MCF 10A (cell line): ENCODE results near the gene N4BP2L2. TPM values are rescaled to one million over a fixed set of nuclear protein-coding genes. Genes with fewer than 3 reads are reported as not detected.

Source experiments
- BruUV-seq: library from RNA; stranded (reverse); fragments of 400-500 nt; replicated peaks from 2 replicates; lab custom pipeline; 2021; lab: Mats Ljungman, UMichigan
- CTCF ChIA-PET: fragments of 300-600 bp; sonication (Branson Sonifier 250); formaldehyde crosslinking; extraction: SDS; loops from one replicate; lab custom pipeline; 2021; ENCODE audit warnings: antibody characterized with exemption, inconsistent platforms; lab: Yijun Ruan, JAX
- POLR2A ChIA-PET: fragments of 300-600, 350-650 bp; sonication (Branson Sonifier 250); formaldehyde crosslinking; extraction: SDS; loops from one replicate; lab custom pipeline; 2020; ENCODE audit warnings: antibody characterized with exemption, inconsistent platforms; lab: Yijun Ruan, JAX
- DNase-seq: peaks from one replicate; pipeline ENCODE4 v3.0.0-alpha.2; 2018; ENCODE audit not compliant: unreplicated experiment
- H3K27ac Mint-ChIP-seq: one replicate; pipeline ENCODE4 v1.8.0; 2022; ENCODE audit warnings: mild to moderate bottlenecking, low read depth, mixed read lengths; ENCODE audit not compliant: unreplicated experiment
- H3K27me3 Mint-ChIP-seq: one replicate; pipeline ENCODE4 v1.8.0; 2022; ENCODE audit warnings: mixed read lengths; ENCODE audit not compliant: insufficient read depth, unreplicated experiment
- H3K36me3 Mint-ChIP-seq: one replicate; pipeline ENCODE4 v1.8.0; 2022; ENCODE audit warnings: mild to moderate bottlenecking, moderate library complexity, mixed read lengths; ENCODE audit not compliant: insufficient read depth, unreplicated experiment
- H3K4me1 Mint-ChIP-seq: one replicate; pipeline ENCODE4 v1.8.0; 2022; ENCODE audit warnings: mixed read lengths; ENCODE audit not compliant: insufficient read depth, unreplicated experiment
- H3K4me3 Mint-ChIP-seq: one replicate; pipeline ENCODE4 v1.8.0; 2022; ENCODE audit warnings: mild to moderate bottlenecking, moderate library complexity, mixed read lengths; ENCODE audit not compliant: unreplicated experiment
- H3K9me3 Mint-ChIP-seq: one replicate; pipeline ENCODE4 v1.8.0; 2022; ENCODE audit warnings: mixed read lengths; ENCODE audit not compliant: unreplicated experiment
- intact Hi-C: fragments of 100-400 bp; cut with micrococcal nuclease; formaldehyde crosslinking; loops from 2 replicates; pipeline ENCODE4 v1.14.1; 2022
- total RNA-seq: library from RNA; stranded (reverse); gene quantifications from 2 replicates; pipeline ENCODE4 v1.2.3, GENCODE V29; 2022
- TF ChIP-seq, protein P1 (sequence below): fragments of 200-600 bp; IDR thresholded peaks from one replicate; pipeline ENCODE4 v1.8.0; 2022; ENCODE audit warnings: antibody characterized with exemption, mild to moderate bottlenecking; ENCODE audit not compliant: unreplicated experiment

N4BP2L2 gene
- total RNA-seq, 1 experiment from 2014 or later = 113 TPM

DNA sequence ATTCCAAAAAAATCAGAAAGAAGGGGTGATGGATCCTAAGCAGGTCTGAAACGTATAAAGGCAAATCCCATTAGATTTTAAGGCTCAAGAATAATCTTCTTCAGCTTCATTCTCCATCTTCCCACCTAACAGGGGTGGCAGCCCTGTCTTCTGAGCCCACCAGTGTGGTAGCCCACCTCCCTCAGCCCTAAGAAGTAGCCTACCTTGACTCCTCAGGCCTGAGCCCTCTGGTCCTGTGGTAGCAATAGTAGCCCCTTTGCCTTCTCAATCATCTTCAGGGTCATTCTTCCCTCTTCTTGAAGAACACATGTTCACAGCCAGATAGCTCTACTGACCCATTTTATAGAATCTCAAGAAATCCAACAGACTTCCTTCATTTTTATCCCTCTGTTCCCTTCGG lies 33.7 kb downstream of the N4BP2L2 start:
- ChIA-PET CTCF (interaction anchor here (1.2 kb wide), 1 partner anchor 16 kb away, joined by 3 read pairs; no protein-coding TSS in a partner anchor), POLR2A (interaction anchor here (0.9 kb wide), 1 partner anchor 19 kb away, joined by 3 read pairs; no protein-coding TSS in a partner anchor)
- Mint-ChIP-seq H3K4me1 (peaks cover 1% of the 10 kb centered on the region), H3K27ac (no peak overlapping the region), H3K27me3 (no peaks in the 10 kb centered on the region), H3K4me3 (no peak overlapping the region), H3K36me3 (peaks cover 56% of the 10 kb centered on the region), H3K9me3 (no peaks in the 10 kb centered on the region)
- TF ChIP-seq, protein P1, sequence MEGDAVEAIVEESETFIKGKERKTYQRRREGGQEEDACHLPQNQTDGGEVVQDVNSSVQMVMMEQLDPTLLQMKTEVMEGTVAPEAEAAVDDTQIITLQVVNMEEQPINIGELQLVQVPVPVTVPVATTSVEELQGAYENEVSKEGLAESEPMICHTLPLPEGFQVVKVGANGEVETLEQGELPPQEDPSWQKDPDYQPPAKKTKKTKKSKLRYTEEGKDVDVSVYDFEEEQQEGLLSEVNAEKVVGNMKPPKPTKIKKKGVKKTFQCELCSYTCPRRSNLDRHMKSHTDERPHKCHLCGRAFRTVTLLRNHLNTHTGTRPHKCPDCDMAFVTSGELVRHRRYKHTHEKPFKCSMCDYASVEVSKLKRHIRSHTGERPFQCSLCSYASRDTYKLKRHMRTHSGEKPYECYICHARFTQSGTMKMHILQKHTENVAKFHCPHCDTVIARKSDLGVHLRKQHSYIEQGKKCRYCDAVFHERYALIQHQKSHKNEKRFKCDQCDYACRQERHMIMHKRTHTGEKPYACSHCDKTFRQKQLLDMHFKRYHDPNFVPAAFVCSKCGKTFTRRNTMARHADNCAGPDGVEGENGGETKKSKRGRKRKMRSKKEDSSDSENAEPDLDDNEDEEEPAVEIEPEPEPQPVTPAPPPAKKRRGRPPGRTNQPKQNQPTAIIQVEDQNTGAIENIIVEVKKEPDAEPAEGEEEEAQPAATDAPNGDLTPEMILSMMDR = no peak
- intact Hi-C loops = no loop called here
- no peak for DNase-seq
- BruUV-seq = no TSS peak

DNA sequence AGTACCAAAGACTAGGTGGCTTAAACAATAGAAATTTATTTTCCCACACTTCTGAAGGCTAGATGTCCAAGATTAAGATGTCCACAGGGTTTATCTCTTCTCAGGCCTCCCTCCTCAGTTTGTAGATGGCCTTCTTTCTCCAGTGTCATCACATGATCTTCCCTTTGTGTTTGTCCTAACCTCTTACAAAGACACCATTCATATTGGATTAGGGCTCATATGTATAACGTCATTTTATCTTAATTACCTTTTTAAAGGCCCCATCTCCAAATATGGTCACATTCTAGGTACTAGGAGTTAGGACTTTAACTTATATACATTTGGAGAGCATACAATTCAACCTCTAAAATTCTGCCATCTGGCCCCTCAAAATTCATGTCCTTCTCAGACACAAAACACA lies 34.3 kb downstream of the N4BP2L2 start:
- no TSS peak for BruUV-seq
- H3K4me3 Mint-ChIP-seq = no peak overlapping the region

DNA sequence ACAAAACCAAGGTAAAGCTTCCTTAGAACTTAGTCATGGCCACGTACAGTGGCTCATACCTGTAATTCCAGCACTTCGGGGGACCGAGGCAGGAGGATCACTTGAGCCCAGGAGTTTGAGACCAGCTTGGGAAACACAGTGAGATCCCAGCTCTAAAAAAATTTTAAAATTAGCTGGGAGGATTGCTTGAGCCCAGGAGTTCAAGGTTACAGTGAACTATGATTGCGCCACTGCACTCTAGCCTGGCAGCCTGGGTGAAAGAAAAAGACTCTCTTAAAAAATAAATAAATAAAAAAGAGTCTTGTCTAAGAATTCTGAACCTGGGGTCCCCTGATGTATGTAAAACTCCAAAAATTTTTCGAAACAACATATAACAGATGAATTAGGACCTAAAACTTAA lies 34.9 kb downstream of the N4BP2L2 start:
- no peak overlapping the region for H3K27ac Mint-ChIP-seq
- POLR2A ChIA-PET = interaction anchor here (0.6 to 1.5 kb wide), 4 partner anchors 8 to 19 kb away, joined by 3 to 7 read pairs (median 4); no protein-coding TSS in a partner anchor
- no peak overlapping the region for H3K4me3 Mint-ChIP-seq
- H3K36me3 Mint-ChIP-seq = peaks cover 45% of the 10 kb centered on the region
- TF ChIP-seq, protein P1 = no peak
- no peaks in the 10 kb centered on the region for H3K9me3 Mint-ChIP-seq
- CTCF ChIA-PET = interaction anchor here (0.7 kb wide), 1 partner anchor 11 kb away, joined by 5 read pairs; no protein-coding TSS in a partner anchor
- no peak for DNase-seq
- intact Hi-C loops = no loop called here
- H3K4me1 Mint-ChIP-seq = peaks cover 8% of the 10 kb centered on the region
- no TSS peak for BruUV-seq
- no peaks in the 10 kb centered on the region for H3K27me3 Mint-ChIP-seq

More for the DNA sequence above, 34.3 kb downstream of the N4BP2L2 start:
- H3K36me3 Mint-ChIP-seq = peaks cover 50% of the 10 kb centered on the region
- TF ChIP-seq, protein P1 = no peak
- intact Hi-C loops = no loop called here
- H3K4me1 Mint-ChIP-seq = peaks cover 7% of the 10 kb centered on the region
- no peaks in the 10 kb centered on the region for H3K27me3 Mint-ChIP-seq
- CTCF ChIA-PET = interaction anchor here (1.2 kb wide), 1 partner anchor 15 kb away, joined by 3 read pairs; no protein-coding TSS in a partner anchor
- H3K9me3 Mint-ChIP-seq = no peaks in the 10 kb centered on the region
- POLR2A ChIA-PET = interaction anchor here (0.6 to 1.5 kb wide), 2 partner anchors 9 to 18 kb away, joined by 3 to 7 read pairs; no protein-coding TSS in a partner anchor
- no peak overlapping the region for H3K27ac Mint-ChIP-seq
- no peak for DNase-seq

DNA sequence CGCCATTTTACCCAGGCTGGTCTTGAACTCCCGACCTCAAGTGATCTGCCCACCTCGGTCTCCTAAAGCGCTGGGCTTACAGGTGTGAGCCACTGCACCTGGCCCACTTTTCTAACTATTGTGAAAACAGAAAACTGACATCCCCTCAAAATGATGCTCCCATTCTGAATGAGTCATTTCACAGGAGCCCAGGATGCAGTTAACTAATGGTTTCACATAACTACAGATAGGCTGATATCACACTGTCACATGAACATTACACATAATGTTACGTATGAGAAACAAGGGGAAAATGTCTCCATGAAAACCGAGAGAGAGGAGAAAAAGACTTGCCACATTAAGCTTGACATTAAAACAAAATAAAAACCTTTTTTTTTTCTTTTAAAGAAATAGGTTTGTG lies 37.5 kb downstream of the N4BP2L2 start:
- intact Hi-C loops = no loop called here
- ChIA-PET CTCF (interaction anchor here (0.6 kb wide), 1 partner anchor 600 kb away, joined by 3 read pairs; no protein-coding TSS in a partner anchor), POLR2A (interaction anchor here (1.5 kb wide), 1 partner anchor 13 kb away, joined by 8 read pairs; no protein-coding TSS in a partner anchor)
- no peaks in the 10 kb centered on the region for H3K27me3 Mint-ChIP-seq
- H3K36me3 Mint-ChIP-seq = peaks cover 38% of the 10 kb centered on the region
- H3K9me3 Mint-ChIP-seq = no peaks in the 10 kb centered on the region
- TF ChIP-seq, protein P1 = no peak
- H3K27ac Mint-ChIP-seq = no peak overlapping the region
- no peak overlapping the region for H3K4me3 Mint-ChIP-seq
- BruUV-seq = no TSS peak
- DNase-seq = no peak
- H3K4me1 Mint-ChIP-seq = peaks cover 8% of the 10 kb centered on the region
